ENCODE measurements around the gene ATF7.
A peak's percentile ranks its signal among the peaks of the same experiment; 100 is the strongest.

Gene ATF7

GRCh38 chr12:53625946-53626701 is at the start of gene ATF7:
Gene ATF7, minus strand, starts transcription at chr12:53626382. Its CDS starts 25,382 bp downstream, at chr12:53601000.
- H3K4me3 ChIP-seq (ENCODE audit: low read depth, low read length): peak within 1 kb of the TSS; percentile 97
- peak within 1 kb of the TSS; percentile 98 for H3K9ac ChIP-seq (ENCODE audit: low read depth, low read length)
- H3K27me3 ChIP-seq (ENCODE audit: control insufficient read depth, insufficient read depth, low read length): no peaks in the 10 kb centered on the region
- H3K9me3 ChIP-seq (ENCODE audit: control insufficient read depth, insufficient read depth, low read length): no peaks in the 10 kb centered on the region
- H3K4me1 ChIP-seq (ENCODE audit: control insufficient read depth, insufficient read depth, low read length): peaks cover 7% of the 10 kb centered on the region
- no peaks in the 10 kb centered on the region for H3K36me3 ChIP-seq (ENCODE audit: control insufficient read depth, insufficient read depth, low read length)

GRCh38 chr12:53674977-53675700 is 49.0 kb upstream of the ATF7 start:
- Histone ChIP-seq H3K9me3 (ENCODE audit: control insufficient read depth, insufficient read depth, low read length) (no peaks in the 10 kb centered on the region), H3K27me3 (ENCODE audit: control insufficient read depth, insufficient read depth, low read length) (peaks cover 17% of the 10 kb centered on the region), H3K36me3 (ENCODE audit: control insufficient read depth, insufficient read depth, low read length) (peaks cover 13% of the 10 kb centered on the region), H3K4me3 (ENCODE audit: low read depth, low read length) (peak overlapping the region; percentile 85), H3K9ac (ENCODE audit: low read depth, low read length) (peak overlapping the region; percentile 88), H3K4me1 (ENCODE audit: control insufficient read depth, insufficient read depth, low read length) (peaks cover 10% of the 10 kb centered on the region)

- Histone ChIP-seq H3K36me3 (ENCODE audit: control insufficient read depth, insufficient read depth, low read length) (peaks cover 36% of the 10 kb centered on the region), H3K4me1 (ENCODE audit: control insufficient read depth, insufficient read depth, low read length) (peaks cover 3% of the 10 kb centered on the region), H3K9me3 (ENCODE audit: control insufficient read depth, insufficient read depth, low read length) (no peaks in the 10 kb centered on the region), H3K27me3 (ENCODE audit: control insufficient read depth, insufficient read depth, low read length) (no peaks in the 10 kb centered on the region), H3K9ac (ENCODE audit: low read depth, low read length) (no peak overlapping the region), H3K4me3 (ENCODE audit: low read depth, low read length) (no peak overlapping the region)
These were observed 44.8 kb upstream of the ATF7 start for GRCh38 chr12:53670971-53671370.

GRCh38 chr12:53670308-53670707 is 44.1 kb upstream of the ATF7 start:
- Histone ChIP-seq H3K4me3 (ENCODE audit: low read depth, low read length) (no peak overlapping the region), H3K9ac (ENCODE audit: low read depth, low read length) (no peak overlapping the region)

GRCh38 chr12:53667080-53667479 is 40.9 kb upstream of the ATF7 start:
- Histone ChIP-seq H3K4me1 (ENCODE audit: control insufficient read depth, insufficient read depth, low read length) (no peaks in the 10 kb centered on the region), H3K36me3 (ENCODE audit: control insufficient read depth, insufficient read depth, low read length) (peaks cover 45% of the 10 kb centered on the region), H3K4me3 (ENCODE audit: low read depth, low read length) (no peak overlapping the region), H3K9ac (ENCODE audit: low read depth, low read length) (no peak overlapping the region), H3K9me3 (ENCODE audit: control insufficient read depth, insufficient read depth, low read length) (no peaks in the 10 kb centered on the region), H3K27me3 (ENCODE audit: control insufficient read depth, insufficient read depth, low read length) (no peaks in the 10 kb centered on the region)

More at GRCh38 chr12:53670308-53670707, 44.1 kb upstream of the ATF7 start:
- Histone ChIP-seq H3K27me3 (ENCODE audit: control insufficient read depth, insufficient read depth, low read length) (no peaks in the 10 kb centered on the region), H3K9me3 (ENCODE audit: control insufficient read depth, insufficient read depth, low read length) (no peaks in the 10 kb centered on the region), H3K36me3 (ENCODE audit: control insufficient read depth, insufficient read depth, low read length) (peaks cover 36% of the 10 kb centered on the region), H3K4me1 (ENCODE audit: control insufficient read depth, insufficient read depth, low read length) (peaks cover 3% of the 10 kb centered on the region)

GRCh38 chr12:53664936-53665335 is 38.8 kb upstream of the ATF7 start:
- Histone ChIP-seq H3K4me1 (ENCODE audit: control insufficient read depth, insufficient read depth, low read length) (no peaks in the 10 kb centered on the region), H3K9me3 (ENCODE audit: control insufficient read depth, insufficient read depth, low read length) (no peaks in the 10 kb centered on the region), H3K36me3 (ENCODE audit: control insufficient read depth, insufficient read depth, low read length) (peaks cover 30% of the 10 kb centered on the region), H3K4me3 (ENCODE audit: low read depth, low read length) (no peak overlapping the region), H3K9ac (ENCODE audit: low read depth, low read length) (no peak overlapping the region), H3K27me3 (ENCODE audit: control insufficient read depth, insufficient read depth, low read length) (no peaks in the 10 kb centered on the region)

GRCh38 chr12:53664191-53664590 is 38.0 kb upstream of the ATF7 start:
- Histone ChIP-seq H3K4me3 (ENCODE audit: low read depth, low read length) (no peak overlapping the region), H3K27me3 (ENCODE audit: control insufficient read depth, insufficient read depth, low read length) (no peaks in the 10 kb centered on the region), H3K36me3 (ENCODE audit: control insufficient read depth, insufficient read depth, low read length) (peaks cover 23% of the 10 kb centered on the region), H3K9me3 (ENCODE audit: control insufficient read depth, insufficient read depth, low read length) (no peaks in the 10 kb centered on the region), H3K9ac (ENCODE audit: low read depth, low read length) (no peak overlapping the region), H3K4me1 (ENCODE audit: control insufficient read depth, insufficient read depth, low read length) (peaks cover 5% of the 10 kb centered on the region)

GRCh38 chr12:53660041-53660440 is 33.9 kb upstream of the ATF7 start:
- H3K4me3 ChIP-seq (ENCODE audit: low read depth, low read length): no peak overlapping the region
- no peaks in the 10 kb centered on the region for H3K9me3 ChIP-seq (ENCODE audit: control insufficient read depth, insufficient read depth, low read length)
- peaks cover 11% of the 10 kb centered on the region for H3K4me1 ChIP-seq (ENCODE audit: control insufficient read depth, insufficient read depth, low read length)
- peaks cover 9% of the 10 kb centered on the region for H3K36me3 ChIP-seq (ENCODE audit: control insufficient read depth, insufficient read depth, low read length)
- no peaks in the 10 kb centered on the region for H3K27me3 ChIP-seq (ENCODE audit: control insufficient read depth, insufficient read depth, low read length)
- peak overlapping the region; percentile 18 for H3K9ac ChIP-seq (ENCODE audit: low read depth, low read length)

- Histone ChIP-seq H3K36me3 (ENCODE audit: control insufficient read depth, insufficient read depth, low read length) (peaks cover 5% of the 10 kb centered on the region), H3K4me3 (ENCODE audit: low read depth, low read length) (no peak overlapping the region), H3K9ac (ENCODE audit: low read depth, low read length) (no peak overlapping the region)
These were observed 33.4 kb upstream of the ATF7 start for GRCh38 chr12:53659571-53659981.

GRCh38 chr12:53659011-53659551 is 32.9 kb upstream of the ATF7 start:
- Histone ChIP-seq H3K9me3 (ENCODE audit: control insufficient read depth, insufficient read depth, low read length) (no peaks in the 10 kb centered on the region), H3K4me1 (ENCODE audit: control insufficient read depth, insufficient read depth, low read length) (peaks cover 11% of the 10 kb centered on the region), H3K9ac (ENCODE audit: low read depth, low read length) (peak overlapping the region; percentile 49), H3K27me3 (ENCODE audit: control insufficient read depth, insufficient read depth, low read length) (no peaks in the 10 kb centered on the region), H3K36me3 (ENCODE audit: control insufficient read depth, insufficient read depth, low read length) (peaks cover 3% of the 10 kb centered on the region), H3K4me3 (ENCODE audit: low read depth, low read length) (no peak overlapping the region)

More at GRCh38 chr12:53659571-53659981, 33.4 kb upstream of the ATF7 start:
- Histone ChIP-seq H3K27me3 (ENCODE audit: control insufficient read depth, insufficient read depth, low read length) (no peaks in the 10 kb centered on the region), H3K4me1 (ENCODE audit: control insufficient read depth, insufficient read depth, low read length) (peaks cover 11% of the 10 kb centered on the region), H3K9me3 (ENCODE audit: control insufficient read depth, insufficient read depth, low read length) (no peaks in the 10 kb centered on the region)

GRCh38 chr12:53657041-53657440 is 30.9 kb upstream of the ATF7 start:
- Histone ChIP-seq H3K4me1 (ENCODE audit: control insufficient read depth, insufficient read depth, low read length) (peaks cover 11% of the 10 kb centered on the region), H3K27me3 (ENCODE audit: control insufficient read depth, insufficient read depth, low read length) (no peaks in the 10 kb centered on the region), H3K36me3 (ENCODE audit: control insufficient read depth, insufficient read depth, low read length) (no peaks in the 10 kb centered on the region), H3K4me3 (ENCODE audit: low read depth, low read length) (no peak overlapping the region), H3K9ac (ENCODE audit: low read depth, low read length) (no peak overlapping the region), H3K9me3 (ENCODE audit: control insufficient read depth, insufficient read depth, low read length) (no peaks in the 10 kb centered on the region)
